Right cardiac atrium (tissue), 5 donors: ENCODE measurements around the gene TCEAL8. TPM values are rescaled to one million over a fixed set of nuclear protein-coding genes. Genes with fewer than 3 reads are reported as not detected.

Experiments
- ATAC-seq, 2 donors: fragments of 200-7000 bp; cut with Tn5 transposase; one replicate each; pipeline versions ENCODE4 v1.8.0 to v1.9.1; 2020; ENCODE audit warnings: moderate library complexity in 2 of 2, mild to moderate bottlenecking in 1 of 2
- DNase-seq, 3 donors: peaks; one replicate each; pipeline ENCODE4 v3.0.0-alpha.2; 2020
- H3K27ac ChIP-seq: one replicate; pipeline ENCODE4 v1.5.1; 2013; ENCODE audit warnings: mild to moderate bottlenecking, low read length, control low read depth, moderate library complexity
- H3K27me3 ChIP-seq: one replicate; pipeline ENCODE4 v1.6.1; 2013; ENCODE audit not compliant: control insufficient read depth, insufficient read depth
- H3K4me1 ChIP-seq: one replicate; pipeline ENCODE4 v1.6.1; 2013; ENCODE audit warnings: low read length; ENCODE audit not compliant: control insufficient read depth, insufficient read depth
- H3K4me3 ChIP-seq: one replicate; pipeline ENCODE4 v1.5.1; 2013; ENCODE audit warnings: low read length, control low read depth
- H3K9me3 ChIP-seq: one replicate; pipeline ENCODE4 v1.6.1; 2013; ENCODE audit warnings: low read length; ENCODE audit not compliant: control insufficient read depth
- WGBS: extraction: QIAGEN DNeasy Blood & Tissue Kit; methylation state at CpG from one replicate; pipeline ENCODE4 v1.1.7; 2013; 5-methylcytosine and 5-hydroxymethylcytosine counted together
- intact Hi-C, 4 donors: fragments of 100-400 bp; cut with DNase I; formaldehyde crosslinking; loops; one replicate each; pipeline versions ENCODE4 v1.11.0 to v1.14.0; 2022 to 2023
- long read RNA-seq, 4 donors: library from polyadenylated mRNA; unstranded; transcript quantifications; one replicate each; pipeline ENCODE4 v2.0.0, GENCODE V29; 2020 to 2021
- polyA plus RNA-seq: library from polyadenylated mRNA; stranded (reverse); fragments of 200-250 nt; gene quantifications from one replicate; pipeline ENCODE4 v1.2.3, GENCODE V29; 2013
- total RNA-seq, 4 donors: library from RNA; stranded (reverse); fragmentation: NEBNext Ultra II Directional; extraction: Animal tissue kit (Norgen Biotek cat#: 25700); gene quantifications; one replicate each; pipeline ENCODE4 v1.2.1, GENCODE V29; 2021
- donor health status: healthy with polysubstance abuse.
- donor health status: DM: no; HTN: yes; CAD: no.
- donor health status: DM: no; HTN: no; CAD: no.
- donor health status: DM: no; HTN: yes; CAD: no; lungs with severe emphysema.
- donor health status: DM: yes; HTN: yes; CAD: no.

Gene TCEAL8
- total RNA-seq (10 to 100 TPM; 57.1 to 72.6 (median 61.4) TPM), polyA plus RNA-seq (96.8 TPM)
- long read RNA-seq, donor 1, transcript TCEAL8-202 (3 exons, 1,222 nt): major isoform, 46 of 55 reads
- long read RNA-seq, donor 1, transcript TCEAL8-201 (2 exons, 1,131 nt): minor isoform, 7 of 55 reads
- long read RNA-seq, donor 1, partial matches to known transcripts: 0 of 55 reads
- long read RNA-seq, donor 1, other reads (novel, unspliced or antisense): 2 of 55 reads
- long read RNA-seq, donor 2, transcript TCEAL8-202 (3 exons, 1,222 nt): major isoform, 25 of 34 reads
- long read RNA-seq, donor 2, partial matches to known transcripts: 3 of 34 reads
- long read RNA-seq, donor 2, other reads (novel, unspliced or antisense): 2 of 34 reads
- long read RNA-seq, donor 3, transcript TCEAL8-202 (3 exons, 1,222 nt): major isoform, 48 of 64 reads
- long read RNA-seq, donor 3, transcript TCEAL8-201 (2 exons, 1,131 nt): minor isoform, 13 of 64 reads
- long read RNA-seq, donor 3, partial matches to known transcripts: 1 of 64 reads
- long read RNA-seq, donor 3, other reads (novel, unspliced or antisense): 2 of 64 reads
- long read RNA-seq, donor 4, transcript TCEAL8-202 (3 exons, 1,222 nt): major isoform, 27 of 31 reads
- long read RNA-seq, donor 4, partial matches to known transcripts: 0 of 31 reads
- long read RNA-seq, donor 4, other reads (novel, unspliced or antisense): 1 of 31 reads

- no peaks in the 10 kb centered on the region for H3K27me3 ChIP-seq
- H3K4me3 ChIP-seq: peak within 1 kb of the TSS; percentile 99
- H3K9me3 ChIP-seq: no peaks in the 10 kb centered on the region
- intact Hi-C loops: loop anchor here in 1 of 4 donors (5.0 kb wide), 1 partner anchor 43 kb away; no protein-coding TSS in a partner anchor
- DNase-seq (peak; percentile 84 to 94 (median 89)), ATAC-seq (peak; percentile 97 to 98)
- peak within 1 kb of the TSS; percentile 99 for H3K27ac ChIP-seq
- no peaks in the 10 kb centered on the region for H3K4me1 ChIP-seq
- WGBS: 0% methylated on average over 22 of the region's 22 CpGs
These were observed at the start of gene TCEAL8 for GRCh38 chrX:103254921-103255493. TSS of gene TCEAL8 (minus strand) at chrX:103255155. CDS start at chrX:103253979, 1,176 bp downstream.

- DNase-seq: no peak
These were observed 49.8 kb upstream of the TCEAL8 start for GRCh38 chrX:103304705-103305104.

GRCh38 chrX:103293118-103293517, 38.2 kb upstream of the TCEAL8 start:
- no peaks in the 10 kb centered on the region for H3K27me3 ChIP-seq
- intact Hi-C loops: no loop called here
- no peak overlapping the region for H3K4me3 ChIP-seq
- no peak overlapping the region for H3K27ac ChIP-seq
- H3K4me1 ChIP-seq: no peaks in the 10 kb centered on the region
- ATAC-seq (no peak), DNase-seq (no peak)
- H3K9me3 ChIP-seq: no peaks in the 10 kb centered on the region
- WGBS: 92% methylated on average over 2 of the region's 2 CpGs

More at GRCh38 chrX:103304705-103305104, 49.8 kb upstream of the TCEAL8 start:
- no peak for ATAC-seq
- H3K4me3 ChIP-seq: no peak overlapping the region
- H3K4me1 ChIP-seq: no peaks in the 10 kb centered on the region
- H3K9me3 ChIP-seq: no peaks in the 10 kb centered on the region
- no peaks in the 10 kb centered on the region for H3K27me3 ChIP-seq
- intact Hi-C loops: no loop called here
- H3K27ac ChIP-seq: no peak overlapping the region

GRCh38 chrX:103279624-103280023, 24.7 kb upstream of the TCEAL8 start:
- intact Hi-C loops: no loop called here
- ATAC-seq (no peak), DNase-seq (no peak)
- no peak overlapping the region for H3K27ac ChIP-seq
- no peaks in the 10 kb centered on the region for H3K27me3 ChIP-seq
- H3K9me3 ChIP-seq: no peaks in the 10 kb centered on the region
- 79% methylated on average over 1 of the region's 1 CpG for WGBS
- H3K4me1 ChIP-seq: no peaks in the 10 kb centered on the region
- no peak overlapping the region for H3K4me3 ChIP-seq

- DNase-seq (peak in 2 of 3 donors; percentile 23 to 48), ATAC-seq (peak; percentile 33 to 35)
- whole genome bisulfite sequencing: 3% methylated on average over 17 of the region's 17 CpGs
- Histone ChIP-seq H3K27ac (no peak within 1 kb of the TSS), H3K9me3 (no peaks in the 10 kb centered on the region), H3K27me3 (no peaks in the 10 kb centered on the region), H3K4me3 (peak within 1 kb of the TSS; percentile 25), H3K4me1 (no peaks in the 10 kb centered on the region)
- intact Hi-C loops: no loop called here
These were observed 21.6 kb upstream of the TCEAL8 start, which contains the start of gene TCEAL5 for GRCh38 chrX:103276581-103277002. TSS of gene TCEAL5 (minus strand) at chrX:103276750. CDS start at chrX:103274563, 2,187 bp downstream.

GRCh38 chrX:103275947-103276567, 21.1 kb upstream of the TCEAL8 start:
- DNase-seq: peak in 2 of 3 donors; percentile 34 to 63
- intact Hi-C loops: no loop called here
- 7% methylated on average over 23 of the region's 23 CpGs for WGBS

GRCh38 chrX:103274284-103274683, 19.3 kb upstream of the TCEAL8 start:
- Histone ChIP-seq H3K9me3 (no peaks in the 10 kb centered on the region), H3K27ac (no peak overlapping the region), H3K4me1 (no peaks in the 10 kb centered on the region), H3K27me3 (no peaks in the 10 kb centered on the region), H3K4me3 (no peak overlapping the region)
- WGBS: 93% methylated on average over 4 of the region's 4 CpGs
- DNase-seq (no peak), ATAC-seq (no peak)
- intact Hi-C loops: no loop called here

More at GRCh38 chrX:103275947-103276567, 21.1 kb upstream of the TCEAL8 start:
- no peaks in the 10 kb centered on the region for H3K27me3 ChIP-seq
- no peak for ATAC-seq
- H3K9me3 ChIP-seq: no peaks in the 10 kb centered on the region
- H3K4me3 ChIP-seq: peak overlapping the region; percentile 25
- H3K27ac ChIP-seq: no peak overlapping the region
- H3K4me1 ChIP-seq: no peaks in the 10 kb centered on the region

- Histone ChIP-seq H3K4me3 (no peak overlapping the region), H3K27ac (no peak overlapping the region), H3K4me1 (no peaks in the 10 kb centered on the region), H3K9me3 (no peaks in the 10 kb centered on the region), H3K27me3 (no peaks in the 10 kb centered on the region)
- ATAC-seq (no peak), DNase-seq (no peak)
- intact Hi-C loops: no loop called here
These were observed 3.3 kb upstream of the TCEAL8 start for GRCh38 chrX:103258275-103258674.

- Histone ChIP-seq H3K9me3 (no peaks in the 10 kb centered on the region), H3K27ac (no peak overlapping the region), H3K27me3 (no peaks in the 10 kb centered on the region), H3K4me3 (no peak overlapping the region), H3K4me1 (no peaks in the 10 kb centered on the region)
- ATAC-seq (no peak), DNase-seq (no peak)
- intact Hi-C loops: no loop called here
These were observed 1.7 kb upstream of the TCEAL8 start for GRCh38 chrX:103256651-103257050.

GRCh38 chrX:103254171-103254824, 657 bp downstream of the TCEAL8 start:
- H3K9me3 ChIP-seq: no peaks in the 10 kb centered on the region
- WGBS: under 1% methylated on average over 22 of the region's 22 CpGs
- intact Hi-C loops: loop anchor here in 1 of 4 donors (5.0 kb wide), 1 partner anchor 42 kb away; no protein-coding TSS in a partner anchor
- H3K4me3 ChIP-seq: peak overlapping the region; percentile 99
- DNase-seq (peak; percentile 55 to 76 (median 74)), ATAC-seq (peak; percentile 78 to 85)
- no peaks in the 10 kb centered on the region for H3K27me3 ChIP-seq
- no peaks in the 10 kb centered on the region for H3K4me1 ChIP-seq
- peak overlapping the region; percentile 99 for H3K27ac ChIP-seq
